NCI-H510A treated with DMSO at 0.1 percent for 48 hours (cell line): Measurements from ENCODE around the gene HOXA6.

Experiments
- DNase-seq: peaks from one replicate; lab custom pipeline; 2025; lab: John Stamatoyannopoulos, UW

The HOXA6 gene

DNA sequence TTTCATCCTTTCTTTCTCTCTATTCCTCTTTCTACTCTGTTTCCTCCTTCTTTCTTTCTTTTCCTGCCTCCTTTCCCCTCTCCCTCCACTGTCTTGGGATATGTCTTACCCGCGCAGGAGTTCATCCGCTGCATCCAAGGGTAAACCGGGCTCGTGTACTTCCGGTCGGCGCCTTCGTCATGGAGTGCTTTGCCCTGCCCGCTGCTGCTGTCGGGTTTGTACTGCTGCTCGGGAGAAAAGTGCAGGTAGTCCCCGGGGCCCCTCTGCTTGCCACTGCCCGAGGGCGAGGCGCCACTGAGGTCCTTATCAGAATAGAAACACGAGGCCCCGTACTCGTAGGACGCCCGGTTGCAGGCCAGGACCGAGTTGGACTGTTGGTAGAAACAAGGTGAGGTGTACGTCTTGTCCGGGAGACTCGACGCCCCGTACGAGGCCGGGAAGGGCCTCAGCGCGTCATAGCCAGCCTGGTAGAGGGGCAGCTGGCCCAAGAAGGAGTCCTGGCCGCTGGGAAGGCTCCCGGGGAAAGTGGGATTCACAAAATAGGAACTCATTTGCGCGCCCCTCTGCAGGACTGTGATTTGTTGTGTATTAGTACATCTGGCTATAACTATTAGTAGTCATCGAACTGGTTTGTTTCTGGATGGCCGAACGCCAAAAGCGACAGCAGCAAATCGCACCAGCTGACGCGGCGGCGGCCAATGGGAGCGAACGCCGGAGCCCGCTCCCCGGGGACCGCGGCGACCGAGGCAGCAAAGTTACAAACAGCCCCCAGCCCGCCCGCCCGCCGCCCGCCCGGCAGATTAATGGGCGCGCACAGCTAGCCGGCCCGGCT lies at the start of gene HOXA6:
HOXA6 (minus strand) TSS at position 576 of the 832 bp plus-strand sequence; CDS start at position 551, 25 bp downstream.
- peak; percentile 82 for DNase-seq

DNA sequence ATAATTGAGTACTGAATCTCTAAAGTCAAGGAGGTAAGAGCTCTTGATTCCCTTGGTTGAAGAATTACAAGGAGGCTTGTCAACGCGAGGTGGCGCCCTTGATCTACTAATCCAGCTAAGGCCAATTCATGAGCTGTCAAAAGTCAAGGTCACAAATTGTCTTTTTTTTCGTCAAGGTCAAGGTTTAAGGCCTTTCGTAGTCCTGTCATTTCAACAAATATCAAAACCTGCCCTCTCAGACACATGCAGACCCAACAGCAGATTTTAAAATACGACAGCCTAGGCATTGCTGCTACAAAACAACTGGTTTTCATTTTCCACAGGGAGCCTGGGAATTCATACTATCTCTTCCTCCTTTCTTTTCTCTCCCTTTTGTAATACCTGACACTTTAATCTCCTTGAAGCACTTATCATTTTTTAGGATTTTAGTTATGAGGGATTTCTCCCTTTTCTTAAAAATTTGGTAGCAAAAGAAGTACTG lies 48.8 kb upstream of the HOXA6 start:
- peak; percentile 83 for DNase-seq

DNA sequence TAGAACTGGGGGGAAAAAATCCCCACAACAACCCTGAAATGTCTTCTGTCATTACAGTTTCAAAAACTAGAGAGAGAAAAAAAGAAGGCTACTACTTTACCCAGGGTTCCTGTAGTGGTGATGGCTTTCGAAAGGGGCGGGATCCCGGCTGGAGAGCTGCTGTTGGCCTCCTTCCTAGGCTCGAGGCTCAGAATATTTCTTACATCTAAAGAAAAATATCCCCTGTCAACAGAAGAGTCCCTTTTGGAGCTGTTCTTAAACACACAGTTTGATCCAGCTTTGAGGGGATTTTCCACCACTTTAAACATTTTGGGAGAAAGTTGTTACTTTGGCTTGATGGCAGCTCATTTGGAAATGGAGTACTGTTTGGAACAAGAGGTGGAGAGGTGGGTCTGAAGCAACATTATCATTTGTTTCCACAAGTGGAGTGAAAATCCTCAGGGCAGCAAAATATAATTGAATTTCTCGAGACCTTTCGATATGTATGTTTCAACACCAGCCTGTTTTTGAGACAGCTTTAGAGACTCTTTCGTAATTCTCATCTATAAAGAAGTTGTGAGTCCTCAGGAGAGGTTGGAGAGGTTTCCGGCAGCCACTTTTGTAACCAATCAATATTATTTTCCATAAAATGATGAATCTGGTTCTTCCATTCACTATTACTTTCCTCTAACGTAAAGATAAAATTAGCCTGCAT lies 47.3 kb upstream of the HOXA6 start:
- no peak for DNase-seq

DNA sequence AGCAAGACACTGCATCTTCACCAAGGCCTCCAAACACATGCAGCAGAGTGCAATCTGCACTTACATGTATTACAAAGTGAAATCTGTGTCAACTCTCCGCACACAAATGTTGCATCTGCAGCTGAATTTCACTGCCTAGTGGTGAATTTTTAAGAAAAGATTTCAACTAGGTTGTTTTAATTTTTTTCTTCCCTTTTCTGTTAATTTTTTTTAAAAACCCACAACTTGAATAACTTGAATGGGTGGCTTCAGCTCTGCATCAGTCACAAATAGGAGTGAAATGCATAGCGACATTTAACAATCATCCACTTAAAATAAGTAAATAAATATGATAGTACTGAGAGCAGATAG lies 46.4 kb upstream of the HOXA6 start:
- DNase-seq: no peak

DNA sequence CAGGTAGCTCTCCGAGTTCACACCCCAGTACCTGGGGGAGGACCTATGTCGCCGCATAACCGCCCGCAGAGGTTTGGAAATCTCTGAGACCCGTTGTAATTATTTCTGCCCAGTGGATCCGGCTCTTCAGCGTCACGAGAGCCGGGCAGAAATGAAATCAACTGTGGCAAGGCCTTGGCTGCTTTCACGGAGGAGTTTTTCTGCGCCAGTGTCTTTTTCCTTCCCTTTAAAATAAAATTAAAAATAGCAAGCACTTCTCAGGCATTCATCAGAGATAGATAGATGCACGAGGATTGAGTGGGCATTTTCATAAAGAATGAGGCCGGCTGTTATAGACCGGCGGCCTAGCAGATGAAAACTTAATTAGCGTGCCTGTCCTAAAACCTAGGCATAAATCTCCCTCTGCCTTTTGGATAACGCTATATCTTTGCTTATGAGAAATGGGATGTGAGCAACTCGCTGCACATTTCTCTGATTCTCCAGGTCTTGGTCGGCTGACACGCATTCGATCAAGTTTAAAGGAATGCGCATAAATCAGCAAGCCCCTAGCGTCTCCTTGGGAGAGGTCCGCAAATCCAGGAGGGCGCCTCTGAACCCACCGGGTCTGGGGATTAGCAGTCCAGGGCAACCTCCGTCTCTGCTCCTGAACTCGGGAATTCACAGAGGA lies 45.9 kb upstream of the HOXA6 start:
- no peak for DNase-seq

DNA sequence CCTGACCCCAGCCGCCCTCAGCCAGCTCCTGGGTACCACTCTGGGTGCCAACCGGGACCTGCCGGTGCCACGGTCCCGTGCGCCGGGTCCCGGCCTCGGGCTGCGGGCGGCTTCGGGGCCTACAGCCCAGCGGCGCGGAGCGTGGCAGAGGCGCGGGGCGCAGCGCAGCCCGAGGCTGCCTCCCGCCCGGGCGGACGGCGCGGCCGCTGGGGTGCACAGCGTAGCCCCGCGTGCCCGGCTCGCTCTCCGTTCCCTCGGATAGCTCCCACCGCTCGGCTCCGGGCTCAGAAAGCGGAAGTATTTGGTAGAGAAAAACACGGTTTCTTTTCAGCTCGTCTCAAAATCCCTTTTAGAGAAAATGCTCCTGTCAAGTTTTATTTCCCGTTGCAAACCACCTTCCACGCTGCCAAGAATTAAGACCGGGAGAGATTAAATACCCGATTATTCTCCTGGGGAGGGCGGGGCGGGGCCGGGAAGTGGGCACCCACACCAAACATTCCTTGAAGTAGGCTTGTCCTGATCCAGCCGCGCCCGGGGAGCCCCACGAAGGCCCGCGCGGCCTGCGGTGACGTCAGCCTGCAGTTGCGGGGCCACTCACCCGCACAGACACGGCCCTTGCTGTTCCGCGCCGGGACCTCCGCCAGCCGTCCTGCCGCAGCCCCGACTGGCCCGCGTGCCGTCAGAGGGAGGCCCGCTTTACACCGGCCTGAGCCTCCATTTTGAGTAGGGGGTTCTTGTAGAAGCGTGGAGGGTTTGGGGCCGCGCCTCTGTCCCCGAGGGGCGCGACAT lies 45.2 kb upstream of the HOXA6 start:
- no peak for DNase-seq

DNA sequence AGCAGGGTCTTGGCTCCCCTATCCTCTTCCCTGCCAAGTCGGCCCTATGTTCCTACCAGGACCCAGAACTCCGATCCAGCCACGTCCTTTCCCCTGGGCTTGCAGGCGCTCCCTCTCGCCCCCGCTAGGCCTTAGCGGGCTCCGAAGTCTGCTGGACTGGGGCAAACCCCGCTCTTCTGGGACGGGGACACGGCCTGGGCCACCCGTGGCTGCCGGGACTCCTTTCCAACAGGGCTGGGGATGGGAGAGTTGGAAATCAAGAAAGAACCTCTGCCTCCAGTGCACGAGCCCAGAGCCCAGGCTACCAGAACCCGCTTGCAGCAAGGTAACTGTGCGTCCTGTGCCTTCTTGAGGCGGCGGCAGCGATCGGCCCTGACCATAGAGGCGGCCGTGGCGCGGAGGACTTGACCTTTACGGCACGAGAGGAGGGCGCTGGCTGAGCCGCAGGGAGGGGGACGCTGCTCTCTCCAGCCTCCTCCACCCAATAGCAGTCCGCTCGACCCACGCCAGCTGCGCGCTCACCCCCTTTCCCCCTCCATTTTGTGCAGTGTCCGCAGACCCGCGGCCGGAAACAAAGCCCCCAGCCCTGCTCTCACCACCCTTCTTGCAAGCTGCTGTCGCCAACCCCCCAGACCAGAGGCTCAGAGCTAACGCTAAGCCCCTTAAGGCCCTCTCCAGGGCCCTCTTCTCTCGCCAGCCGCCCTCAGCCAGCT lies 44.4 kb upstream of the HOXA6 start:
- DNase-seq: no peak

DNA sequence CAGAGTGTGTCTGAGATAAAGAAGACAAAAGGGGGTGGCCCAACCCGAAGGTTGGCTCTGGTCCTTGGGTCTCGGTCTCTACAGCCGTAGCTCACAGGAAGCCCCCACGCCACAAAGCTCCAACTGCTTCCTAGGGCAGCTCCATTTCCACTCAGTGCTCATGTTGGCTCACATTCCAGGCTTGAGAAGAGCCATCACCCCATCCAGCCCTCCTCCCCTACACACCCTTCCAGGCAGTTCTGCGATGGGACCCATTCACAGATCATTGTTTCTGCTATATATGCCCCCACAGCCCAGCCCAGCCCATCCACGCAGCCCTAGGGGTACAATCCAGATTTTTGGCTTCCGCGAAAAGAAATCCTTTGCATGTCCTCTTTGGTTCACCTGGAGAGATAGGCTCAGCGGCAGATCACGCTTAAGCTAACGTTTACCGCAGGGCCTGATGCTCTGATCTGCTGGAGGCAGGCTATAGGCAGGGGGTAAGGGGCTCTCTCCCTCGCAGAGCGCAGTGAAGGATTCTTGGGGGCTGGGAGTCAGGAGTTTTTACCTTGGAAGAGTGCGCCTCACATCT lies 43.7 kb upstream of the HOXA6 start:
- DNase-seq: no peak

DNA sequence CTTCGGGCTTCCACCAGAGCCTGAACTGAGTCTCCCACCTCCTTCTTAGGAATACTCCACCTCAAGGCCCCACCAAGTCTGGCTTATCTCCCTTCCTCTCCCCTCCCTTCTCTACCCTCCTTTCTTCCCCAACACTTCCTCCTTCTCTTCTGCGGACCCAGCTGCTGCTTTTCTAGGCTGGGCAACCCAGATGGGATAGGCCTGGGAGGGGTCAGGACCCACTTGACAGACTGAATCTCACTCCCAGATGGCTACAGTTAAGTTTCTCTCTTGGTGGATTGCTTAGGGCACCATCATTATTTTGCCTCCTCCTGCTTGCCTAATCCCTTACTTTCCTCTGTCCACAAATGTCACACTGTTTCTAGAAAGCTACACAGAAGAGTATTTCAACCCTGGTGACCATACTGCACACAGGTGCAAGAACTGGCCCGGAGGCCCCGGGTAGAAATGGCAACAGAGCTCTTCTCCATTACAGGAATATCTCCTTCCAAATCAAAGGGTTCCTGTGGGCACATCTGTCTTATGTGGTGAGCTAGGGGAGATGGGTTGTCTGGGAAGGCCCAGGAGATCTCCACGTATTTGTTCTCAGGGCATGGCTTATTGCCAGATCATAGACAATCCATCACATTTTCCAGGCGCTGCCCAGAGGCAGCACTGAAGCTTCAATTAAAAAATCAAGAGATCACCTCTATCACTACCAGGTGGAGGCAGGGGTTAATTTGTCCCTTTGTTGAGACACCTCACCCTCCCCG lies 42.6 kb upstream of the HOXA6 start:
- DNase-seq: no peak

DNA sequence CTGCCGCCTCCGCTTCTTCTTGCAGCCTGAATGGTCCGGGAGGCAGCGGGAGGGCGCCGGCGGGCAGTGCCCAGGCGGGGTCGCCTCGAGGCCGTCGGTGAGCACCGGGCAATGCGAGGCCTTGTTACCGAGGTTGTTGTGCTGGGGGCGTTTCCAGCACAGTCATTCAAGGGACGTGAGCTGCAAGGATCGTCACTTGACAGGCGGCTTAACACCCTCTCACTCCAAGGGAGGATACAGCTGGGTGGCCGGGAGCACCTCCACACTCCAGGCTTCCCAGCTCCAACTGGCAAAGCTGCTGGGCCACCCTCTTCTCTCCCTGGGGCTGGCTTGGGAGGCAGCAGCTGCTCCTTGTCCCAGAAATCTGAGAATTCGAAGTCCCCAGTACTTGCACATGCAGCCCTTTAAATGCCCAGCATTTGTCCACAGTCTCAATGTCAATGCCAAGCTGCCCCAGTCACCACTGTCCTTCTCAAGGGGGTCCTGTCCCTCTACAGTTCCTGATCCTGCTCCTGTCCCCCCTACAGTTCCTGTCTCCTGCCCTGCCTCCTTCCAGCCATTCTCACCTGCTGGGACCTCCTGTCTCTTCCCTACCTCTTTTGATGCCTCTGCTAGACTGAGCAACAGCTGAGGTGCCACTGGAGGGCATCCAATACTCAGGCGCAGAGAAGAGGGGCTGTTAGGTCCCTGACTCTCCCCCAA lies 41.9 kb upstream of the HOXA6 start:
- no peak for DNase-seq

DNA sequence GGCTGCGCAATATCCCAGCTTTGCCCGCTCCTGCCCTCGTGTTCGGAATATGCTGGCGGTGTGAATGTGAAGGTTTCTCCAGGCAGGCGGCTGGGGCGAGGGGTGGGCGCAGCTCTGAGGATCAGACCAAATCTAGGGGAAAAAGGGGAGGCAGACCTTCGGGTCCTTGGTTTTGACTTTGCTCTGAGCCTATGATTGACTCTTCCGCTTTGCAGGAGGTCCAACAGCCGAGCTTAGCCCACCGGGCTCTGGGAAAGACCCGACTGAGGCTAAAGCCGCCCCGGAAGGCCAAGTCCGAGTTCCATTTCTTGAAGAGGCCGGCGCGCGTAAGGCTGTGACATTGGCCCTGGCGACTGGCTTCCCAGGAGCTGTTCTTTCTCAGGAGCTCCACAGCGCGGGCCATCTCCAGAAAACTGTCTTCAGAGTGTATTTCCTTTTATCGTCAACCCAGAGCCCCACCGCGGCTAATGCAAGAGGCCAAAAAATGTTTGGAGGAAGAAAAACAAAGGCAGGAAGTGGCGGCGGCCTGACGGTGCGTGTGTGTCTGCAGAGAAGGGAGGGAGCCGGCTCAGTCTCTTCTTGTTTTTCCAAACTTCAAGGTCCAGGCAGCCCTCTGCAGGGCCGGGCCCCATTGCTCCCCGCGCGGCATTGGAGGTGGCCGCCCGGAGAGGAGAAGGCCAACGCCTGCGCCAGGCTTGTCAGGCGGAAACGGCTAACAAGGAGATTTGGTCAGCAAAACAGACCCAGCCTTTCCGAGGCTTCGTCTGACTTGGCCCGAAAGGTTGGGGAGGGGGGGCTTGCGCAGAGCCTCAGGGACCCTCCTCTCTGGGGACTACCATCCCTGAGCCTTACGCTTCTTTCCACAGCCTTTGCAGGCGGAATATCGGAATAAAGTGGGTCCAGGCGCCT lies 41.1 kb upstream of the HOXA6 start:
- DNase-seq: no peak

DNA sequence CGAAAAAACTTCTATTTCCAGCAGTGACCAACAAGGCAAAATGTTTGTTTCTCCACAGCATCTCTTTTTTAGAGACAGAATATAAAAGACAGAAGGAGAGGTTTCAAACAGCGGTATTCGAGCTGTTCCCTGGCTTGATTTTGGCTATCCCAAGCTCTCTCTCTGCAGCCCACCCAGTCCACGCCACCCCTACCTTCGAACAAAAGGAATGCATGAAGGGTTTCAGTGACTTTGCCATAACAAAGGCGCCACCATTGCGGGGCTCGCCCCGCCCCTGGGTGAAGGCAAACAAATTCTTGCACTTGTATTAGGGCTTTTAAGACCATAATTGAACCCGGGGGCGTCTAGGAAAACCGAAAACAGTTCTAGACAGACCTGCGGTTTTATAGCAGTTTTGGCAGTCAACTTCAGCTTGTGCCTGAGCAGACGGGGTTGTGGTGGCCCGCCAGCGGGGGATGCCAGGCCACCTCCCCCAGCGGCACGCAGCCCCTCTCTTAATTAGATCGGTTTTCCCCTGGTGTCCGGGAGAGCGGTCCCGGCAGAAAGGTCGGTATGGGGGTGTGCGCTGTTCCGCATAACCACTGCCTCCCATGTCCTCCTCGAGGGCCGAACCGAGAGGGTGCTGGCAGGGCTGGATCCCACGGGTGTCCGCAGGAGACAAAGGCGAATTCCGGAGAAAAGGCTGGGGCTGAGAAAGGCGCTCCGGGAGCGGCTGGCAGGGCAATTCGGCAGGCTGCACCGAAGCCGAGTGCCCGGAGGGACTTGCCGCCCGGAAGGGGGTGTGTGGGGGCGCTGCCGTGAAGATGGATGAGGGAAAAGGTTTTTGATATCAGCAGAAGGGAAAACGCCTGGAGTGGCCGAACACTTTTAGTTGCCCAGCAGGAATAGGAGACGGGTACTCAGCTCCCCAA lies 40.2 kb upstream of the HOXA6 start:
- no peak for DNase-seq

DNA sequence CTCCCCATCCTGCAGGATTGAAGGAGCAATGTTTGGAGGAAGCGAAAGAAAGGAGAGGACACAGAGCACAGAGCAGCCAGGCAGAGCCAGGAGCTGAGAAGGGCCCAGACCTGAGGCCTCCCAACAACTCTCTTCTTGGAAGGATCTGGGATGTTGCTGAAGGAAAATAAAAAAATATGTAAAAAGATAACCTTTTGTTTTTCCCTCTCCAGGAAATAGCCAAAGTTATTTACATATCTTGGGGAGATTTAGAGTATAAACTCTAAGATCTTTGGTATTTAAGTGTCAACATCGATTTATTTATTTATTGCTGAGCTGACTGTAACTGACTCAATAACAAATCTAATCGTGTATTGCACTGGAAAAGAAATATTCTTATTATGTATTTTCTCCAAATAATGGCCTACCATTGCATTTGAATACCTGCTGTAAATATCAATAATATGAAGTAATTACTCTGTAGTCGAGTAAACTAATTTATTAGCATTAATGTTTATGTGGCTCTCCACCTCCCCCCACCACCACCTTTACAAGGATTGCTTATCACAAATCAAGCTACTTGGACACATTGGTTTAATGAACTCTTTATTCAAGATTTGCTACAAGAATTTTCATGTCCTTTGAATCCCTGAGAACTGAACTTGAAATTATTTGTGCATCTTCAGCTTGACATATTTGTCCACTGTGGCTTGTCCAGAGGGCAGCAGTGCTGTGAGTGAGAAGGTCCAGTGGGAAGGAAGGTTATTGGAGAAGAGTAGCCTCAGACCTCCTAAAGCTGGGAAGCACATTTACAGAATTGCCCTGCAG lies 39.3 kb upstream of the HOXA6 start:
- DNase-seq: no peak

DNA sequence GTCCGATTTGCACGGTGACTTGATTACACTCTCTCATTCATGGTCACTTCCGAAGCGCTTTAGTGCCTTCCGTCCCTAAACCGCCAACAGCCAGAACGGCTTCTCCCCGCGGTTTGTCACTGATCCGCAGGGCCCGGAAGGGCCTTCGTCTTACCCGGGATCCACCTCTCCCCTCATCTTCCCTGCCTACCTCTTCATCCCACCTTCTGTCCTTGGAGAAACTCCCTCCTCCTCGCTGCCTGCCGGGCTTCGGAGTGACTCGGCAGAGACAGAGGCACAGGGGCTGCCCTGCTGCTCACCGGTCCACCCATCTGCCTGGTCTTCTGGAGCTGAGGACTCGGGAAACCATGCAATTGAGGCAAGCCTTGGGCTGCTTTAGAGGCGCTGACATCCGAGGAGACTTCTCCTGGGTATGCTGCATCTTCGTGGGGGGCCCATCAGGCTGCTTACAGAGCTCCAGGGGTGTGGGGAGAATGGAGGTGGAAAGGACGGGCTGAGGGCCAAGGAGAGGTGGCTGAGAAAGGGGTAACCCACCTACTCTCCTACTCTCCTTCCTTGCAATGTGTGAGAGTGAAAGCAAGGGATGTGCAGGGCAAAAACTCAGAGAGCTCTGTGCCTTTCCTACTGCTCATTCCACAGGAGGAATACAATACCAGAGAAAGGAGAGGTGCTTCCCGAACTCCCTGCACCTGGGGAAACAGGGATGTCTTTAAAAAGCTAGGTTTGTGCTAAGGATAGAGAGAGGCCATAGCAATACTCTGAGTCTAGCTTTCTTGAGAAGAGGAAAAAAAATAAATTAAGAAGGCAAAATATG lies 38.5 kb upstream of the HOXA6 start:
- no peak for DNase-seq

DNA sequence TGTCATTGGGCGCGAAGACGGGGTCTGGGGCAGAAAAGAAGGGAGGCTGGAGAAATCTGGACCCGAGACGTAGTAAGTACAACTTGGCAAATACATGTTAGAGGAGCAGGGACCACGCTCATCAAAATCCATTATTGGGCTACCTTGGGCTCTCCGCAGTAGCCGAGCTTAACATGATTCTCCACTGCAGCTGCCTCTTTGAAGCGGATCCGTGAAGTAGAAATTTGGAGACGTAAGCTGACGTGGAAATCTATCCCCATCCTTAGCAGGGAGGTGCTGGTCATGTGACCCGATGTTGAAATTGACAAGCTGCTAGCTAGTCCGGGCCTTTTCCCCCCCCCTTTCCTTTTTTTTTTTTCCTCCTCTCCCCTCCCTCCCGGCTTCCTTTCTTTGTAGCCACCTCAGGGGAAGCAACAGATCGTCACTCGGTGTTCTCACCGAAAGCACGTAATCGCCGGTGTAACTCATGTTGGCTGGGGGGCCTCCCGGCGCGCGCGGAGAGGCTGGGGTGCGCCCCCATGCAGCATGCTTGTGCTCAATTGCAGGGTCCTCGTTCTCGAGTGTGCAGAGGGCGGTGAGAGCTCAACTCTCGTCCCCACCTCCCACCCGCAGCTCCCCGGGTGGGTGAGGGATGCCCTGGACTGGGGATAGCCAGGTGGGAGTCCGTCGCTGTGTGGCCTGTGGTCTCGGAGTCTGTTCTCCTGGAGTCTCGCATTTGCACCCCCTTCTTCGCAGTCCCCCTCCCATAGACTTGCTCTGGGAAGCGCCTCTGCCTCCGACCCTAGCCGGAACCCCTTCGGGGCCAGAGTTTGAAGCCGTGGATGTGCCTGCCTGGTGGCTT lies 37.7 kb upstream of the HOXA6 start, which contains the start of gene HOXA11:
HOXA11 (minus strand) TSS at position 220 of the 841 bp plus-strand sequence; CDS start at position 132, 88 bp downstream.
- DNase-seq: peak; percentile 25
